Measurements from ENCODE around the gene RND1. TPM values are rescaled to one million over a fixed set of nuclear protein-coding genes. Genes with fewer than 3 reads are reported as not detected.
A peak's percentile ranks its signal among the peaks of the same experiment; 100 is the strongest.

The RND1 gene
- total and polyA plus RNA-seq, 2 donors (not counting 1 experiment from before 2014, with no cell fraction given): 0.08 to 0.17 TPM

DNA sequence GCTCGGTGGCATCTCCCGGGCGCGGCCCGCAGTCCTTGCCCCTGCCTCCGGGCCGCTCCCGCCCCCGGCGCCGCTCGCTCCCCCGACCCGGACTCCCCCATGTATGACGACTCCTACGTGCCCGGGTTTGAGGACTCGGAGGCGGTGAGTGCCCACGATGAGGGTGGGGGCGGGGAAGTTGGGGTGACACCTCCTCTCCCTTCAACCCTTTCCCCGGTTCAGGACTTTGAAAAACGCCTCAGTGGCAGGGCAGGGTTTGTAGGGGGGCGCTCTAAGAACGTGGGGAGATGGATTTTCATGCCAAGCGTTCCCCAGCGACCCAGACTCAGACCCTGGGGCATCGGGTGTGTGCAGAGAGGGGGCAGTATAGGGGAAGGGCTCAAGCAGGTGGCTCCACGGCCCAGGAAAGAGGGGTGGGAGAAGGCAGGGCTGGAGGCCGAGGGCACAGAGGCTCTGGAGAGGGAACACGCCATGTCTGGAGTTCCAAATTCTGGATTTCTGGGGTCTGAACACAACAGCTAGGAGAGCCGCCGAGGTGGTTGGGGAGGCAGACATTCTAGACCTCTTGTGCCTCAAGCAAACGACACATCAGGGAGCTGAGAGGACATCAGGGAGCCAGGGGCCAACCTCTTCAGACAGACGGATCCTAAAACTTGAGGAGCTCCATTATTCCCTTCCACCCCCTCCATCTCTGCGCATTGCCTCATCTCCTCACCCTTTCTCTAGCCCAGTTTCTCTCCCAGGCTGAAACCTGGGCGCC is 46.7 kb downstream of the RND1 start:
- Histone ChIP-seq H3K79me2 (ENCODE audit: control insufficient read depth, insufficient read depth, low read length) (peaks cover 13% of the 10 kb centered on the region), H3K36me3 (ENCODE audit: control insufficient read depth, insufficient read depth, low read length) (peaks cover 1% of the 10 kb centered on the region), H3K9ac (ENCODE audit: insufficient read depth, low read length) (peak overlapping the region; percentile 39), H4K20me1 (ENCODE audit: control insufficient read depth, extremely low read depth, insufficient read depth, low read length) (no peaks in the 10 kb centered on the region), H2AFZ (ENCODE audit: low read length) (no peak overlapping the region), H3K27me3 (ENCODE audit: control insufficient read depth, insufficient read depth, low read length) (no peaks in the 10 kb centered on the region), H3K4me2 (ENCODE audit: extremely low read depth, insufficient read depth, low read length) (peak overlapping the region; percentile 66), H3K4me3 (replicated peaks in 1 of 4; ENCODE audit: control extremely low read depth in 1 of 4, insufficient read depth in 1 of 4, low read depth in 3 of 4, low read length in 4 of 4) (peak overlapping the region; percentile 35 to 72 (median 56)), H3K9me3 (ENCODE audit: control insufficient read depth, insufficient read depth, low read depth, low read length) (no peaks in the 10 kb centered on the region), H3K4me1 (ENCODE audit: control insufficient read depth, extremely low read depth, insufficient read depth, low read length) (peaks cover 8% of the 10 kb centered on the region), H3K27ac (ENCODE audit: insufficient read depth, low read length) (no peak overlapping the region)
- no peak for DNase-seq (ENCODE audit: low read depth in 2 of 2)
- no peak for TF ChIP-seq EZH2 (IDR thresholded peaks at IDR 0.05; ENCODE audit: low read length, missing control alignments)
- TF ChIP-seq, protein P1, sequence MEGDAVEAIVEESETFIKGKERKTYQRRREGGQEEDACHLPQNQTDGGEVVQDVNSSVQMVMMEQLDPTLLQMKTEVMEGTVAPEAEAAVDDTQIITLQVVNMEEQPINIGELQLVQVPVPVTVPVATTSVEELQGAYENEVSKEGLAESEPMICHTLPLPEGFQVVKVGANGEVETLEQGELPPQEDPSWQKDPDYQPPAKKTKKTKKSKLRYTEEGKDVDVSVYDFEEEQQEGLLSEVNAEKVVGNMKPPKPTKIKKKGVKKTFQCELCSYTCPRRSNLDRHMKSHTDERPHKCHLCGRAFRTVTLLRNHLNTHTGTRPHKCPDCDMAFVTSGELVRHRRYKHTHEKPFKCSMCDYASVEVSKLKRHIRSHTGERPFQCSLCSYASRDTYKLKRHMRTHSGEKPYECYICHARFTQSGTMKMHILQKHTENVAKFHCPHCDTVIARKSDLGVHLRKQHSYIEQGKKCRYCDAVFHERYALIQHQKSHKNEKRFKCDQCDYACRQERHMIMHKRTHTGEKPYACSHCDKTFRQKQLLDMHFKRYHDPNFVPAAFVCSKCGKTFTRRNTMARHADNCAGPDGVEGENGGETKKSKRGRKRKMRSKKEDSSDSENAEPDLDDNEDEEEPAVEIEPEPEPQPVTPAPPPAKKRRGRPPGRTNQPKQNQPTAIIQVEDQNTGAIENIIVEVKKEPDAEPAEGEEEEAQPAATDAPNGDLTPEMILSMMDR (conservative IDR thresholded peaks at IDR 0.05 in 1 of 2, IDR thresholded peaks at IDR 0.05 in 1 of 2; ENCODE audit: low read depth in 1 of 2, low read length in 2 of 2): peak in 1 of 2 donors; percentile 23

DNA sequence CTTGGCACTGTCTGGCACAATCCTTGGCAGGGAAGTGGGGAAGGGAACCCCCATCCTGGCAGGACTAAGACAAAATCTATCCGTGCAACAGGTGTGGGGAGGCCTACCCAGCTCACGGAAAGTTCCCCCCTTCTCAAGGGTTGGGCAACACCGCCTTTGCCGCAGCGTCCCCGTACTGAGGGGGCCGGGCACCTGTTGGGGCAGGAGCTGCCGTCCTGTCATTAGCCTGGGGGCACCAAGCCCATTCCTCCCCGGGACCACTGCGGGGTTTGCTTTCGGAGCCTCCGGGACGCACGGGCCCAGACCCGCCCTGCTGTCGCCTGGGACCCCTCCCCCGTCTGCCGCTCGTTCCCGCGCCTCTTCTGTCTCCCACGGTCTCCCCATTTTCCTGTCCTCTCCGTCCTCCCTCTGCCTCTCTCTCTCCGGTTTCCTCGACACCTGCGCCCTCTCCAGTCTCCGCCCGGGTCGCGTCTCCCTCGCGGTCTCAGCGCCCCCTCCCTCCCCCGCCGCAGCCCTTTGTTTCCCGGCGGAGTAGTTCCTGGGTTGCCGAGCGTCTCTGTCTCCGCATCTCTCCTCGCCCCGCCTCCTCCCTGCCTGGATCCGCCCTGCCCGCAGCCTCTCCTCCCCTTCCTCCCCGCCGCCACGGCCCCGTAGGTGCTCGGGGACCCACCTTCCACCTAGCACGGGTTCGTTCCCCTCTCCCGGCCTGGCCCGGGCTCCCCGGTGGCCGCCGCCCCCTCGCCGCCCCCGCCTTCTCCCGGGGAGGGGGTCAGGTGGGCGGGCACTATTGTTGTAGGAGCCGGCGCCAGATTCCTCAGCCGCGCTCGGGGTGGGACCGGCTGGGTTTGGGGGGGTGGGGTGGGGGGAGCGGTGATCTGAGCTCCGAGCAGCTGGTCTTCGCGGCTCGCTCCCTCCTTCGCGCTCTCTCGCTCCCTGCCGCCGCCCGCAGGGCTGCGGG is 47.5 kb downstream of the RND1 start, which contains the start of gene CACNB3:
TSS of gene CACNB3 (plus strand) at position 624 of the 958 bp plus-strand sequence. CDS start 434 bp downstream, outside the sequence.
- Histone ChIP-seq H4K20me1 (ENCODE audit: control insufficient read depth, extremely low read depth, insufficient read depth, low read length) (no peaks in the 10 kb centered on the region), H3K27me3 (ENCODE audit: control insufficient read depth, insufficient read depth, low read length) (no peaks in the 10 kb centered on the region), H3K9me3 (ENCODE audit: control insufficient read depth, insufficient read depth, low read depth, low read length) (no peaks in the 10 kb centered on the region), H3K9ac (ENCODE audit: insufficient read depth, low read length) (peak within 1 kb of the TSS; percentile 39), H3K4me2 (ENCODE audit: extremely low read depth, insufficient read depth, low read length) (peak within 1 kb of the TSS; percentile 84), H2AFZ (ENCODE audit: low read length) (no peak within 1 kb of the TSS), H3K4me1 (ENCODE audit: control insufficient read depth, extremely low read depth, insufficient read depth, low read length) (peaks cover 8% of the 10 kb centered on the region), H3K27ac (ENCODE audit: insufficient read depth, low read length) (no peak within 1 kb of the TSS), H3K79me2 (ENCODE audit: control insufficient read depth, insufficient read depth, low read length) (peaks cover 13% of the 10 kb centered on the region), H3K36me3 (ENCODE audit: control insufficient read depth, insufficient read depth, low read length) (no peaks in the 10 kb centered on the region), H3K4me3 (replicated peaks in 1 of 4; ENCODE audit: control extremely low read depth in 1 of 4, insufficient read depth in 1 of 4, low read depth in 3 of 4, low read length in 4 of 4) (peak within 1 kb of the TSS; percentile 51 to 72 (median 59))
- TF ChIP-seq EZH2 (IDR thresholded peaks at IDR 0.05; ENCODE audit: low read length, missing control alignments): no peak
- peak; percentile 29 to 61 for DNase-seq (ENCODE audit: low read depth in 2 of 2)

DNA sequence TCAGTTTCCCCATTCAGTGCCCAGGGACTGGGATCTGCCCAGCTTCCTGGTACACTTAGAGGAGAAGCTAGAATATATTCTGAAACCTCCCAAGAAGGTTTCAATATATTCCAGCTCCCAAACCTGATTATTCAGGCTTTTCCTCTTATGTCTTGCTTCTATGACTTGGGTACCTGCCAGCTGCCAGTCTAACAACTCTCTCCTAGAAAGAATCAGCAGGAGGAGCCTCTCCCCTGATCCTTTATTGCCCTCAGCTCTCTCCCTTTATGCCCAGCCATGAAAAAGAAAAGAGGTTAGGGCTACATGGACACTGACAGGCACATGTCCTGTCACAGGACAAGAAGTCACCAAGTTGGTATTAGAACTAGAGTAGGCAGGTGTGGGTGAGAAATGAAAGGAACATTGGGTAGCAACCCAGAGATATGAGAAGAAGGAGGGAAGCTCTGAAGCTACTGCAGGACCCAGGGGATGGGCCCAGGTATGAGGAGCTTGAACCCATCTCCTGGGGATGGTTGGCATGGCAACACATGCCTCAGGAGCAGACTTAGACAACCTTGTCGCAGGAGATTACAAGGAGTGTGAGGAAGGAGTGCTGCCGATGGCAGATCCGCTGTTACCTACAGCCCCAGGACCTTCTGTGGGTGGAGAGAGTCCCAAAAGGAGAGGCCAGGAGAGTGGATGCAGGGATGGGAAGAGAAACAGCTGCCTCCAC is 49.4 kb downstream of the RND1 start:
- no peaks in the 10 kb centered on the region for H3K27me3 ChIP-seq (ENCODE audit: control insufficient read depth, insufficient read depth, low read length)
- peaks cover 23% of the 10 kb centered on the region for H3K4me1 ChIP-seq (ENCODE audit: control insufficient read depth, extremely low read depth, insufficient read depth, low read length)
- peak overlapping the region; percentile 87 for H3K4me2 ChIP-seq (ENCODE audit: extremely low read depth, insufficient read depth, low read length)
- peaks cover 13% of the 10 kb centered on the region for H3K79me2 ChIP-seq (ENCODE audit: control insufficient read depth, insufficient read depth, low read length)
- H3K4me3 ChIP-seq (replicated peaks in 1 of 4; ENCODE audit: control extremely low read depth in 1 of 4, insufficient read depth in 1 of 4, low read depth in 3 of 4, low read length in 4 of 4): peak overlapping the region; percentile 72 to 98 (median 85)
- H3K27ac ChIP-seq (ENCODE audit: insufficient read depth, low read length): no peak overlapping the region
- H3K36me3 ChIP-seq (ENCODE audit: control insufficient read depth, insufficient read depth, low read length): no peaks in the 10 kb centered on the region
- DNase-seq (ENCODE audit: low read depth in 2 of 2): no peak
- H4K20me1 ChIP-seq (ENCODE audit: control insufficient read depth, extremely low read depth, insufficient read depth, low read length): no peaks in the 10 kb centered on the region
- TF ChIP-seq, protein P1 (conservative IDR thresholded peaks at IDR 0.05 in 1 of 2, IDR thresholded peaks at IDR 0.05 in 1 of 2; ENCODE audit: low read depth in 1 of 2, low read length in 2 of 2): no peak
- TF ChIP-seq EZH2 (IDR thresholded peaks at IDR 0.05; ENCODE audit: low read length, missing control alignments): no peak
- no peak overlapping the region for H2AFZ ChIP-seq (ENCODE audit: low read length)
- H3K9me3 ChIP-seq (ENCODE audit: control insufficient read depth, insufficient read depth, low read depth, low read length): no peaks in the 10 kb centered on the region
- H3K9ac ChIP-seq (ENCODE audit: insufficient read depth, low read length): no peak overlapping the region
